HepG2 (cell line): Measurements from ENCODE around the gene CACNA1C. TPM values are rescaled to one million over a fixed set of nuclear protein-coding genes. Genes with fewer than 3 reads are reported as not detected.

Experiments
- ATAC-seq: fragments of 200-7000 bp; cut with Tn5 transposase; 3 replicates; pipeline ENCODE4 v1.9.1; 2020; ENCODE audit warnings: mild to moderate bottlenecking, moderate library complexity
- BruUV-seq: library from RNA; stranded (reverse); fragments of 400-500 nt; replicated peaks from 2 replicates; lab custom pipeline; 2021; lab: Mats Ljungman, UMichigan
- CTCF ChIA-PET: fragments of 300-600 bp; formaldehyde crosslinking; extraction: SDS; loops from one replicate; lab custom pipeline; 2021; ENCODE audit warnings: low total read pairs, inconsistent platforms, low intra/inter-chr PET ratio; lab: Yijun Ruan, JAX
- POLR2A ChIA-PET: fragments of 350-600 bp; sonication (Branson Sonifier 250); formaldehyde crosslinking; loops from one replicate; lab custom pipeline; 2020; ENCODE audit warnings: antibody characterized with exemption, inconsistent platforms; lab: Yijun Ruan, JAX
- DNase-seq: peaks from one replicate; pipeline ENCODE4 v3.0.0-alpha.2; 2015; ENCODE audit warnings: low spot score
- FAIRE-seq: peaks from 3 replicates; lab custom pipeline; 2011; peaks lifted over from hg19 to GRCh38; lab: Jason Lieb, UNC
- H2AFZ ChIP-seq: one replicate; pipeline ENCODE4 v1.6.1; 2011; ENCODE audit warnings: low read length, inconsistent platforms
- H3K27ac ChIP-seq: fragments of 300-600 bp; 3 replicates; pipeline ENCODE4 v1.8.0; 2011; ENCODE audit warnings: mixed run types, mild to moderate bottlenecking, mixed read lengths, low read length, inconsistent platforms; ENCODE audit not compliant: insufficient read depth; ENCODE audit errors: extremely low read length
- H3K27me3 ChIP-seq, 2 experiments: fragments of 200-600 bp in 1 of 2; 2 replicates in 1 of 2; 3 replicates in 1 of 2; pipeline versions ENCODE4 v1.6.0 to v1.8.0; 2011; ENCODE audit warnings: low read length in 2 of 2, mild to moderate bottlenecking in 2 of 2, moderate library complexity in 2 of 2, inconsistent platforms in 1 of 2; ENCODE audit not compliant: insufficient read depth in 2 of 2, control insufficient read depth in 1 of 2
- H3K36me3 ChIP-seq, 2 experiments: fragments of 200-600 bp in 1 of 2; replicated peaks in 1 of 2; 2 replicates in 1 of 2; 3 replicates in 1 of 2; pipeline versions ENCODE4 v1.5.1 to v1.8.0; 2011; ENCODE audit warnings: low read length in 2 of 2, inconsistent platforms in 1 of 2; ENCODE audit not compliant: insufficient read depth in 2 of 2, control insufficient read depth in 1 of 2
- H3K4me1 ChIP-seq: 2 replicates; pipeline ENCODE4 v1.5.1; 2012; ENCODE audit warnings: low read length, inconsistent platforms; ENCODE audit not compliant: insufficient read depth
- H3K4me2 ChIP-seq: 2 replicates; pipeline ENCODE4 v1.6.0; 2011; ENCODE audit warnings: low read depth, low read length, inconsistent platforms
- H3K4me3 ChIP-seq, 3 experiments: fragments of 200-600 bp in 1 of 3; sonication (generic), shearing (Covaris generic) in 1 of 3; replicated peaks in 1 of 3; 2 replicates each; pipeline ENCODE4 v1.5.1; 2011 to 2016; ENCODE audit warnings: low read length in 3 of 3, inconsistent platforms in 2 of 3, low read depth in 2 of 3, mild to moderate bottlenecking in 2 of 3, control low read depth in 1 of 3, mixed read lengths in 1 of 3; ENCODE audit not compliant: insufficient read depth in 1 of 3
- H3K79me2 ChIP-seq: one replicate; pipeline ENCODE4 v1.6.1; 2011; ENCODE audit warnings: low read length, inconsistent platforms; ENCODE audit not compliant: insufficient read depth
- H3K9ac ChIP-seq: 2 replicates; pipeline ENCODE4 v1.6.0; 2011; ENCODE audit warnings: mild to moderate bottlenecking, low read depth, low read length, inconsistent platforms; ENCODE audit not compliant: insufficient read depth
- H3K9me3 ChIP-seq: 2 replicates; pipeline ENCODE4 v1.5.1; 2012; ENCODE audit warnings: mild to moderate bottlenecking, low read length
- H4K20me1 ChIP-seq: 2 replicates; pipeline ENCODE4 v1.6.0; 2011; ENCODE audit warnings: inconsistent platforms, mild to moderate bottlenecking, low read length, moderate library complexity; ENCODE audit not compliant: insufficient read depth
- JUND ChIP-seq: sonication (generic); formaldehyde crosslinking; IDR thresholded peaks from 2 replicates; pipeline ENCODE4 v1.8.0; 2022; ENCODE audit warnings: mild to moderate bottlenecking, missing genetic modification reagents
- MAFK ChIP-seq, 2 experiments: IDR thresholded peaks in 1 of 2; conservative IDR thresholded peaks in 1 of 2; 2 replicates each; pipeline ENCODE4 v1.6.1; 2011; ENCODE audit warnings: improper control_type of control experiment in 2 of 2, low read length in 2 of 2
- NCOA1 ChIP-seq: sonication (generic); formaldehyde crosslinking; IDR thresholded peaks from 2 replicates; pipeline ENCODE4 v1.9.0; 2021; ENCODE audit warnings: missing genetic modification reagents
- RBM22 ChIP-seq: fragments of 200-400 bp; formaldehyde crosslinking; optimal IDR thresholded peaks from 2 replicates; pipeline ENCODE3; 2017; ENCODE audit warnings: mild to moderate bottlenecking, low read length, moderate library complexity
- TERF1 ChIP-seq: sonication (generic); formaldehyde crosslinking; IDR thresholded peaks from 2 replicates; pipeline ENCODE4 v1.8.0; 2022; ENCODE audit warnings: mild to moderate bottlenecking, missing genetic modification reagents, moderate library complexity
- YEATS2 ChIP-seq: sonication (generic); formaldehyde crosslinking; IDR thresholded peaks from 2 replicates; pipeline ENCODE4 v1.4.0; 2020; ENCODE audit warnings: missing genetic modification reagents, borderline replicate concordance
- ZBTB21 ChIP-seq: sonication (generic); formaldehyde crosslinking; IDR thresholded peaks from 2 replicates; pipeline ENCODE4 v1.4.0; 2020; ENCODE audit warnings: missing genetic modification reagents
- ZFP37 ChIP-seq: sonication (generic); formaldehyde crosslinking; IDR thresholded peaks from 2 replicates; pipeline ENCODE4 v1.4.0; 2020; ENCODE audit warnings: missing genetic modification reagents, borderline replicate concordance
- WGBS: methylation state at CpG from one replicate; pipeline ENCODE4 v1.1.6; 2017; ENCODE audit warnings: low lambda C conversion rate; 5-methylcytosine and 5-hydroxymethylcytosine counted together
- in situ Hi-C: cut with HindIII; loops from 2 replicates; pipeline ENCODE4 v1.10.0; 2017; ENCODE audit warnings: low pct_unique_long_range_greater_than_20kb; ENCODE audit not compliant: extremely low pct_ligation_motif_present
- intact Hi-C: fragments of 100-400 bp; cut with micrococcal nuclease; formaldehyde crosslinking; loops from one replicate; pipeline ENCODE4 v1.10.0; 2022; ENCODE audit not compliant: unreplicated experiment
- polyA plus RNA-seq, 8 experiments: library from polyadenylated mRNA; depleted of rRNA in 3 of 8; stranded (reverse) in 7 of 8; unstranded in 1 of 8; fragments of >200 nt; fragmentation: Illumina TruSeq in 4 of 8; extraction: Trizol in 4 of 8; gene quantifications; 2 replicates each; pipeline versions ENCODE4 v1.2.1 to v1.2.3, GENCODE V29; 2011 to 2016; ENCODE audit warnings: low read depth in 4 of 8, missing spikeins in 1 of 8, mixed read lengths in 1 of 8; ENCODE audit not compliant: insufficient read depth in 1 of 8
- total RNA-seq, 5 experiments: library from RNA; depleted of rRNA; stranded (reverse); fragments of >200 nt; fragmentation: Illumina TruSeq; extraction: Trizol; gene quantifications; 2 replicates each; pipeline ENCODE4 v1.2.3, GENCODE V29; 2016; ENCODE audit warnings: low read depth in 1 of 5

CACNA1C gene
- total and polyA plus RNA-seq, 2 of the 13 experiments (the other 11 are each of a cell fraction or from before 2014, with no cell fraction given) = not detected

- Histone ChIP-seq H3K36me3 (no peaks in the 10 kb centered on the region), H3K27me3 (peaks cover 4 to 7% of the 10 kb centered on the region in 2 experiments; a peak in 2 of 5 replicates), H2AFZ (no peak overlapping the region), H3K9me3 (no peaks in the 10 kb centered on the region), H3K4me3 (no peak overlapping the region), H3K4me1 (peaks cover 9% of the 10 kb centered on the region), H3K79me2 (no peaks in the 10 kb centered on the region), H4K20me1 (no peaks in the 10 kb centered on the region), H3K4me2 (no peak overlapping the region), H3K27ac (no peak overlapping the region), H3K9ac (no peak overlapping the region)
- FAIRE-seq (no peak), DNase-seq (no peak), ATAC-seq (no peak)
- no peak for TF ChIP-seq MAFK (conservative IDR thresholded peaks at IDR 0.05 in 1 of 2, IDR thresholded peaks at IDR 0.05 in 1 of 2; ENCODE audit: low read length in 2 of 2)
- TF ChIP-seq YEATS2 = no peak
- no peak for TF ChIP-seq ZBTB21 (CRISPR knock-in tag)
- no peak for TF ChIP-seq ZFP37 (CRISPR knock-in tag)
- no peak for TF ChIP-seq RBM22
- no peak for TF ChIP-seq JUND
- TF ChIP-seq NCOA1 = no peak
- no peak for TF ChIP-seq TERF1 (CRISPR knock-in tag)
- WGBS = 17% methylated on average over 6 of the region's 6 CpGs
- ChIA-PET CTCF (no interaction called here), POLR2A (no interaction called here)
- no TSS peak for BruUV-seq
- intact Hi-C loops = no loop called here
- in situ Hi-C loops = no loop called here
Measured at GRCh38 chr12:2393996-2394395, 341.2 kb downstream of the CACNA1C start.
